Head of caudate nucleus (tissue), 42 donors: ENCODE results near the gene RO60.
A peak's percentile ranks its signal among the peaks of the same experiment; 100 is the strongest.

Source experiments
- DNase-seq, 42 donors: peaks; one replicate each; pipeline versions ENCODE4 v3.0.0 to v3.0.0-alpha.2; 2020 to 2021; ENCODE audit warnings: mixed read lengths in 7 of 42
- intact Hi-C: fragments of 100-400 bp; cut with DNase I; formaldehyde crosslinking; loops from one replicate; pipeline ENCODE4 v1.15.0; 2022

Gene RO60

GRCh38 chr1:193058529-193059281, 707 bp upstream of the RO60 start:
- intact Hi-C loops = loop anchor here (2.0 to 5.0 kb wide), 2 partner anchors 64 to 250 kb away; partner anchors contain the start of genes CDC73 and RGS2
- peak in 29 of 42 donors; percentile 2 to 50 (median 16) for DNase-seq

DNA sequence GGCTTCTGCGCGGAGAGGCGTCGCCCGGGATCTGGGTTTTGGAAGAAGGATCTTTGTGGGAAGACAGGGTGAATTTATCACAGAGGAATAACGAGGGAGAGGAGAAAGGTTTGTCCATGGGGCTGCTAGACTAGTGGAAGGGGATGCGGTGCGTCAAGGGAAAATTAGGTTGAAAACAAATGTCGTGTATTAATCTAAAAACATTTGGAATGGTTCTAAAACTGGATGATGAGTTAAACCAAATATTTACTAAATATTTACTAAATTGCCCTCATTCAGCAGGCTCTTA, 647 bp downstream of the RO60 start:
- intact Hi-C loops = loop anchor here (5.0 kb wide), 1 partner anchor 47 kb away; the partner anchor contains the start of gene GLRX2
- DNase-seq = no peak

DNA sequence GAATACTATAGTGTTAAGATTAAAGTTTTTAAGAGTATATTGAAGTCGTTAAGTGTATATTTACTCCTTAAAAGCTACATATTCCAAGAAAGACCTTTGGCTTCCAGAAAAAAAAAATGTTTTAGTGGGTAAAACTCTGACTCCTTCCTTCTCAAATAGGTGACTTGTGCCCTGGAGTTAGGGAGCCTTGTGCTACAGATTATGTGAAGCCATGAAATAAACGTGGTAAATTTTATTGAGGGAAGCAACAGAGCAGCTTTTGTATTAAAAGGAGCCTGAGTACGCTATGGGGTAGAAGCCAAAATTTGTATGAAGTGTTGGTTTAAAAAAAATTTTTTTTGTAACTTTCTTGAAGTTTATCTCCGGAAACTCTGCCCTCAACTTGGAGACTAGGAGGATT, 994 bp downstream of the RO60 start:
- DNase-seq = no peak
- intact Hi-C loops = loop anchor here (5.0 kb wide), 1 partner anchor 47 kb away; the partner anchor contains the start of gene GLRX2

DNA sequence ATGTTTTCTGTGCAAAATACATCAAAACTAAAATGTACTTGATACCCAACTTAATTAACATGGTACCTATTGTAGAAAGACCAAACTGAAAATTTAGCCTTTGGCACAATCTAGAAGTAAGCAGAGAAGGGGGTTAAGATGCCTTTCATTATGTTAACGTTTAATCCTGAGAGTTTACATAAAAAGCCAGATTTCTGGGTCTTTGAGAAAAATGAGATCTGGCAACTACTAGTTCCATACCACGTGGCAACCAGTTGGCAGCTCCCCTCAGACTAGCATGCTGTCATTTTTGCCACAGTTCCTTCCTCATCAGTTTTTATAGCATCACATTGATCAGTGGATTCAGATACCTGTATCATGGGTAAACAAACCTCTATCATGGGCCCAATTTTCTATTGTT, 1.5 kb downstream of the RO60 start:
- peak in 1 of 42 donors; percentile 12 for DNase-seq
- intact Hi-C loops = loop anchor here (5.0 kb wide), 1 partner anchor 46 kb away; the partner anchor contains the start of gene GLRX2

DNA sequence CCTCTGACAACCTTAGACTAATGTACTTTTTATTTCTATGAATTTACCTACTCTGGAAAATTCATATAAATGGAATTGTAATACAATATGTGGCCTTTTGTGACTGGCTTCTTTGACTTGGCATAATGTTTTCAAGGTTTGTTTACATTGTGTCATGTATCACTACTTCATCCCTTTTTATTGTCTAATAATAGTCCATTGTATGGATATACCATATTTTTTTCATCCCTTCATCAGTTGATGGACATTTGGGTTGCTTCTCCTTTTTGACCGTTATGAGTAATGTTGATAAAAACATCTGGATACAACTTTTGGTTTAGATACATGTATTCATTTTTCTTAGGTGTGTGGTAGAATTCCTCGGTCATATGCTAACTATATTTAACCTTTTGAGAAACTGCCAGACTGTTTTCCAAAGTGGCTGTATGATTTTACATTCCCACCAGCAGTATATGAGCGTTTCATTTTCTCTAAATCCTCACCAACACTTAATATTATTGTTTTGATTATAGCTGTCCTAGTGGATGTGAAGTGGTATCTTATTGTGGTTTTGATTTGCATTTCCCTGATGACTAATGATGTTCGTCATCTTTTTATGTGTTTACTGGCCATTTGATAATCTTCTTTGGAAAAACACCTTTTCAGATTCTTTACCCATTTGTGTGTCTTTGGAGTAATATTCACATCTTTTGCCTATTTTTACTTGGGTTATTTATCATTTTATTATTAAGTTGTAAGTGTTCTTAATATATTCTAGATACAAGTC, 3.5 kb downstream of the RO60 start:
- intact Hi-C loops = loop anchor here (5.0 kb wide), 1 partner anchor 44 kb away; the partner anchor contains the start of gene GLRX2
- DNase-seq = no peak

DNA sequence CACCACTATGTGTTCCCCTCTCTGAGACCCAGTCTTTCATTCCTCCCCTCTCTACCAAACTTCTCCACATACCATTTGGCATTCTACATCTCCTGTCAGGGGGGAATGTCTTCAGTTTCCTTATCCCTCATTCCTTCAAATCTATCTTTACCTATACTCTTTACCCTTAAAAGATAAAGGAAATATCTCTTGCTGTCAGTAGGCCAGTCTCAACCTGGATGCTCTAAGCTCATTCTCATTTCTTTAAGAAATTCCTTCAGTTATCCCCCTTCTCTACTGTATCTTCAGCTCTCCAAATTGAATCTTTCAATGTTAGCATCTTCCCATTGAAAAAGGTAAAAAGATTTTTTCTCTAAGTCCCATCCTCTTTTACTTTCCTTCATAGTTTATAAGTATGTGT, 6.5 kb downstream of the RO60 start:
- intact Hi-C loops = no loop called here

GRCh38 chr1:193066606-193067005, 7.2 kb downstream of the RO60 start:
- intact Hi-C loops = no loop called here
- DNase-seq = no peak

More for the DNA sequence above, 6.5 kb downstream of the RO60 start:
- no peak for DNase-seq

GRCh38 chr1:193068013-193068412, 8.6 kb downstream of the RO60 start:
- intact Hi-C loops = no loop called here
- no peak for DNase-seq

DNA sequence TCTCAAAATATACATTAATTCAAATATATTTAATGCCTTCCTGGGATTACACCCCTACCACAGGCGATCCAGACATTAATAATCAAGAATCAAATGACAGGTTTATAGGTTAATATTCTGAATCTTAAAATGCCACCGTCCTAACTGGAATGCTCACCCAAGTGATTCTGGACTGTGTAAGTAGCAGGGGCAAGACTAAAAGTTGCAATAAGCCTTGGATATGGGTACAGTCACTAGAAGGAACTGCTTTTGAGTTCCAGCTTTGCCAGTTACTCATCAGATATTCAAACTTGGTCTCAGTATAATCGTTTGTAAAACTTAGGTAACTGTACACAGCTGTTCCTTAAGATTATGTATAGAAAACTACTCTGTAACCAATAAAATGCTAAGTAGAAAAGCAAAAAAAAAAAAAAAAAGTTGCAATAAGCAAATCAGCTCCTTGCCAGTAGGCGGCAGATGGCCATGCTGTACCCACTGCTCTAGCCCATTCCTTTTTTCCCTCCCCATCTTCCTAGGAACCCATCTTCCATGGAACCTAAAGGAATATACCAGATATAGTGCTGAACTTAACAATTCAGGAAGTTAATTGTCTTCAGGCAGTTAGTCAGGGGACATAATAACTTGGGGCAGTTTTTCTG, 10.5 kb downstream of the RO60 start:
- DNase-seq = no peak
- intact Hi-C loops = no loop called here

GRCh38 chr1:193070386-193070753, 11.0 kb downstream of the RO60 start:
- intact Hi-C loops = no loop called here
- no peak for DNase-seq

- intact Hi-C loops = no loop called here
- DNase-seq = no peak
Measured at GRCh38 chr1:193070942-193071341, 11.5 kb downstream of the RO60 start.

DNA sequence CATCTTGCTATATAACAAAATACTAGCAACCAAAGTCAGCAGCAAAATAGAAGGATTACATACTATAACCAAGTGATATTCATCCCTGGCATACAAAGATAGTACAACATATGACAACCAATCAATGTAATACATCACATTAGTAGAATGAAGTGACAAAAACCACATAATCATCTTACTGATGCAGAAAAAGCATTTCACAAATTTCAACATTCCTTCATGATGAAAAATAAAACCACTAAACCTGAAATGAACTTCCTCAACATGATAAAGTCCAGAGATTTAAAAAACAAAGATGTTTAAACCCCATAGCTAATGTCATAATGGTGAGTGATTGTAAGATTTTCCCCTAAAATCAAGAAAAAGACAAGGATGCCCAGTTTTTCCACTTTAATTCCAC, 18.6 kb downstream of the RO60 start:
- intact Hi-C loops = no loop called here
- no peak for DNase-seq

DNA sequence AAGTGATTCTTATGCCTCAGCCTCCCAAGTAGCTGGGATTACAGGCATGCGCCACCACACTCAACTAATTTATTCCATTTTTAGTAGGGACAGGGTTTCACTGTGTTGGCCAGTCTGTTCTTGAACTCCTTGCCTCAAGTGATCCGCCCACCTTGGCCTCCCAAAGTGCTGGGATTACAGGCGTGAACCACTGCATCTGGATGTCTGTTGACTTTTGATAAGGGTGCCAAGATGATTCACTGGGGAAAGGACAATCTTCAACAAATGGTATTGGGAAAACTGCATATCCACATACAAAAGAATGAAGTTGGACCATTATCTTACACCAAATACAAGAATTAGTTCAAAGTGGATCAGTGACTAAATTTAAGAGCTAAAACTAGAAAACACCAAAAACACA, 19.8 kb downstream of the RO60 start:
- intact Hi-C loops = no loop called here
- no peak for DNase-seq

GRCh38 chr1:193083365-193084088, 24.1 kb downstream of the RO60 start:
- intact Hi-C loops = no loop called here
- DNase-seq = no peak

DNA sequence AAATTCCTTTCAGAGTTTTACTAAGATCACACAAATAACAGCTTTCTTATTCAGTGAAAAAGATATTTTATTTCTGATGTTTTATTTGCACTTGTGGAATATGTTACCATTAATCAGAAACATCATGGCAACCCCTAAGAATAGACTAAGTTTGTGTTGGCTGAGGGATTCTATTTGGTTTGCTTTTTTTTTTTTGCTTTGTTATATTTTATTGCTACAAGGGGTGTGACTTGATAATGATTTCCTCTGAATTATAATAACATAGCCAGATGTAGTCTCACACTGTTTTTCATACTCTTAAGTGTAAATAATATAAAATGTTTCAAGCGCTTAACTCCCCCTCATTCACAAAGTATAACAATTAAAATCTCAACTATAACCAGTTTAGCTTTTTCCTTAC, 25.9 kb downstream of the RO60 start:
- DNase-seq = no peak
- intact Hi-C loops = no loop called here

- DNase-seq = no peak
- intact Hi-C loops = no loop called here
Measured at GRCh38 chr1:193086342-193086741, 26.9 kb downstream of the RO60 start.

GRCh38 chr1:193087893-193088292, 28.5 kb downstream of the RO60 start:
- intact Hi-C loops = no loop called here
- no peak for DNase-seq

DNA sequence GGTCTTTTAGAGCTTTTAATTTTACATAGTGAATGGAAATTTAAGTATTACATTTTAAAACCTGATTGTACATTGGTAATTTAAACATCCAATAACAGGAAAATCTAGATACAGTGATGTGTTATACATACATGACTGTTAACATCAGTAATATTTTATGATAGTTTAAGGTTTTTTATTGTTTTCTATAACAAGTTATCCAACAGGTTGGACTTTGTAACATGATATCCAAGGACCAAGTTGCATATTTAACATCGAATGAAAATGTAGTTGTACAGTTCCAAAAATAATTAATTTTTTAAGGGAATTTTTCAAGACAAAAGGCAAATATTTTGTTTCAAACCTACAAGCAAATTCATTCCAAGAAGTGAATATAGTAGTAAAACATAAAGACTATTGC, 31.5 kb downstream of the RO60 start:
- intact Hi-C loops = no loop called here
- DNase-seq = no peak

GRCh38 chr1:193094112-193094511, 34.7 kb downstream of the RO60 start:
- intact Hi-C loops = no loop called here
- DNase-seq = no peak

DNA sequence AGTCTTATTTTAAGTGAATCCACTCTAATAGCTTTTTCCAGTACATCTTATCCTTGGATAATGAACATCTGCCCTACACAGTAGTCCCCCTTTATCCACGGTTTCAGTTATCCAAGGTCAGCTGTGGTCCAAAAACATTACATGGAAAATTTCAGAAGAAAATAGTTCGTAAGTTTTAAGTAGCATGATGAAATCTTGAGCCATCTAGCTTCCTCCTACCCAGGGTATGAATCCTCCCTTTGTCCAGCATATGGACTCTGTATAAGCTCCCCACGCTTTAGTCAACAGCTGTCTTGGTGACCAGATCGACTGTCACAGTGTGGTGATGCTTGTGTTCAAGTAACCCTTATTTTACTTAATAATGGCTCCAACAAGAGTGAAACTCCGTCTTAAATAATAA, 43.2 kb downstream of the RO60 start:
- intact Hi-C loops = no loop called here
- DNase-seq = no peak
